Measurements from ENCODE around the gene PSTPIP1. TPM values are rescaled to one million over a fixed set of nuclear protein-coding genes. Genes with fewer than 3 reads are reported as not detected.

The PSTPIP1 gene
- total RNA-seq, 2 experiments from 2014 or later = 1.5 to 27.4 TPM

DNA sequence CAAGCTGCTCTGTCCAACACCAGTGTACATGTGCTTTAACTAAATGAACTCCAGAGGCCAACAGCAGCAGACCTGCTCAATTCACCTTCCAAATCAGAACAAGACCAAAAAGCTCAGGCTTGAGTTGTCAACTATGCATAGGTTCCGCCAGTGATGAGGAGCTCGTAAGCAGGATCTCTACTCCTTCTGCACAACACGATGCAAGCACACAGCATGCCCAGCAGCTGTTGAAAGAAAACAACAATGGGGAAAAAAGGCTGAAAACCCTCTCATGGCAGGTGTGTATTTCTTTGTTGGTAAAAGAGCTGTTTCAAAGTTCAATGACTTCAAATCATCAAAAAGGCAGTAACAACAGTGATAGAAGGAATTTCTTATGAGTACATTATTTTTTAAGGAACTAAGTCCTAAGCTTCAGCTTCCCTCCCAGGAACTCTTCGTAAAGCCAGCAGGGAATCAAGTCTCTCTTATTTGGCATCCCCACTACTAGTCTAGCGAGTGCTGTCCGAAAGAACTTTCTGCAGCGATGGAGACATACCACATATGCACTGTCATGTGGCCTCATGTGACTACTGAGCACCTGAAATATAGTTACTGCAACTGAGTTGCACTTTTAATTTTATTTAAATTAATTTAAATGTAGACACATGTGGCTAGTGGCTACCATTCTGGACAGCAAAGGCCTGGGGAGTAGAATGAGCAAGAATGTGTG lies 51.9 kb downstream of the PSTPIP1 start:
- Histone ChIP-seq H3K9me3 (ENCODE audit: low read length) (no peaks in the 10 kb centered on the region), H2AFZ (ENCODE audit: low read length) (no peak overlapping the region), H3K79me2 (ENCODE audit: insufficient read depth, low read depth, low read length) (no peaks in the 10 kb centered on the region), H3K36me3 (ENCODE audit: insufficient read depth, low read length) (peaks cover 10% of the 10 kb centered on the region), H3K4me3 (ENCODE audit: low read depth, low read length, poor library complexity, severe bottlenecking) (no peak overlapping the region), H3K27ac (ENCODE audit: low read depth, low read length, poor library complexity, severe bottlenecking) (no peak overlapping the region), H3K4me1 (ENCODE audit: insufficient read depth, low read length, poor library complexity, severe bottlenecking) (no peaks in the 10 kb centered on the region), H3K4me2 (ENCODE audit: low read length) (no peak overlapping the region), H3K9me2 (ENCODE audit: insufficient read depth, low read length) (no peaks in the 10 kb centered on the region), H4K20me1 (ENCODE audit: insufficient read depth, low read length) (no peaks in the 10 kb centered on the region)
- intact Hi-C loops (cut with micrococcal nuclease; ENCODE audit: unreplicated experiment) = no loop called here
- no peak for TF ChIP-seq EZH2phosphoT487 (IDR thresholded peaks at IDR 0.05; ENCODE audit: borderline replicate concordance, low read depth, low read length)
- TF ChIP-seq, protein P1, sequence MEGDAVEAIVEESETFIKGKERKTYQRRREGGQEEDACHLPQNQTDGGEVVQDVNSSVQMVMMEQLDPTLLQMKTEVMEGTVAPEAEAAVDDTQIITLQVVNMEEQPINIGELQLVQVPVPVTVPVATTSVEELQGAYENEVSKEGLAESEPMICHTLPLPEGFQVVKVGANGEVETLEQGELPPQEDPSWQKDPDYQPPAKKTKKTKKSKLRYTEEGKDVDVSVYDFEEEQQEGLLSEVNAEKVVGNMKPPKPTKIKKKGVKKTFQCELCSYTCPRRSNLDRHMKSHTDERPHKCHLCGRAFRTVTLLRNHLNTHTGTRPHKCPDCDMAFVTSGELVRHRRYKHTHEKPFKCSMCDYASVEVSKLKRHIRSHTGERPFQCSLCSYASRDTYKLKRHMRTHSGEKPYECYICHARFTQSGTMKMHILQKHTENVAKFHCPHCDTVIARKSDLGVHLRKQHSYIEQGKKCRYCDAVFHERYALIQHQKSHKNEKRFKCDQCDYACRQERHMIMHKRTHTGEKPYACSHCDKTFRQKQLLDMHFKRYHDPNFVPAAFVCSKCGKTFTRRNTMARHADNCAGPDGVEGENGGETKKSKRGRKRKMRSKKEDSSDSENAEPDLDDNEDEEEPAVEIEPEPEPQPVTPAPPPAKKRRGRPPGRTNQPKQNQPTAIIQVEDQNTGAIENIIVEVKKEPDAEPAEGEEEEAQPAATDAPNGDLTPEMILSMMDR (conservative IDR thresholded peaks at IDR 0.05; ENCODE audit: low read length) = no peak
- CTCF ChIA-PET (ENCODE audit: unreplicated experiment) = no interaction called here
- DNase-seq (ENCODE audit: low spot score) = no peak
- no TSS peak for BruUV-seq (replicated peaks)
- POLR2A ChIA-PET = interaction anchor here (0.8 kb wide), 1 partner anchor 12 kb away, joined by 4 read pairs; no protein-coding TSS in a partner anchor

DNA sequence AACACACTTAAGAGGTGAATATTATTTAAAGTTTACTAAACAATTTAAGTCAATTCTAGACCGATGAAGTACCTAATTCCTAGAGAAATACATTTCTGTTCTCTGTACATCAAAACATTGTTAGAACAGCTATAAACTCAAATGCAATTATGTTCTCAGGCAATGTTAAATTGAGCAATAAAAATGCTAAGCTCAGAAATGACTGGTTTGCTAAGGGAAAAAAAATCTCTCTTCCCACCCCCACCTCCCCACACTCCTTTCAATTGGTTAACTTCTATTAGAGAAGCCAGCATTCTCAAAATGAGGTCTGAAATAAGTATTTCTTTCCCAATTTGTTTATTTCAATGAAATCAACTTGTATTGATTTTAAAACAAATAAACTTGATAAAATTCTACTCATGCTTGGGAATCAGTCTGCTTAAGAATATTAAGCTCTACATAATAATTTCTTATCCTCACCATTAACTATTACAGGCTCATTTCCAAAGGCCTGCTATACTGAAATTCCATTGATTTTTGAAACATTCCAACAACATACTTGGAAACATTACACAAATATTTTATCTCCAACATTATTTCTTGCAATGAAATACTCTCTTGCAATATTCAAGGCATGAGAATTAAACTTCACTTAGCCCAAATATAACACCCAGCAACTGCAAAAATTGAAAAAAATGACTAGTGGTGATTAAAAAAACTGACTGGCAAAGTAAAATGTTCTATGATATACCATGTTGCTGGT lies 53.4 kb downstream of the PSTPIP1 start:
- H3K79me2 ChIP-seq (ENCODE audit: insufficient read depth, low read depth, low read length) = no peaks in the 10 kb centered on the region
- no peak overlapping the region for H3K4me2 ChIP-seq (ENCODE audit: low read length)
- no peak for DNase-seq (ENCODE audit: low spot score)
- H3K9me2 ChIP-seq (ENCODE audit: insufficient read depth, low read length) = no peaks in the 10 kb centered on the region
- H3K36me3 ChIP-seq (ENCODE audit: insufficient read depth, low read length) = peaks cover 16% of the 10 kb centered on the region
- POLR2A ChIA-PET = interaction anchor here (0.7 to 3.7 kb wide), 2 partner anchors 12 to 132 kb away, joined by 3 to 19 read pairs; no protein-coding TSS in a partner anchor
- no peaks in the 10 kb centered on the region for H4K20me1 ChIP-seq (ENCODE audit: insufficient read depth, low read length)
- CTCF ChIA-PET (ENCODE audit: unreplicated experiment) = no interaction called here
- no peaks in the 10 kb centered on the region for H3K4me1 ChIP-seq (ENCODE audit: insufficient read depth, low read length, poor library complexity, severe bottlenecking)
- BruUV-seq (replicated peaks) = no TSS peak
- no peaks in the 10 kb centered on the region for H3K9me3 ChIP-seq (ENCODE audit: low read length)
- H2AFZ ChIP-seq (ENCODE audit: low read length) = no peak overlapping the region
- intact Hi-C loops (cut with micrococcal nuclease; ENCODE audit: unreplicated experiment) = no loop called here
- no peak for TF ChIP-seq EZH2phosphoT487 (IDR thresholded peaks at IDR 0.05; ENCODE audit: borderline replicate concordance, low read depth, low read length)
- TF ChIP-seq, protein P1 (conservative IDR thresholded peaks at IDR 0.05; ENCODE audit: low read length) = no peak
- H3K4me3 ChIP-seq (ENCODE audit: low read depth, low read length, poor library complexity, severe bottlenecking) = no peak overlapping the region
- H3K27ac ChIP-seq (ENCODE audit: low read depth, low read length, poor library complexity, severe bottlenecking) = no peak overlapping the region

Data from OCI-LY7 (cell line).